Tibial nerve (tissue), 4 donors: ENCODE measurements around the gene GNAI2.

Experiments
- CTCF ChIP-seq, 5 experiments: fragments of 200-600 bp in 3 of 5; fragments of 450-650 bp in 2 of 5; sonication (generic) in 3 of 5; IDR thresholded peaks; one replicate each; pipeline ENCODE4 v1.5.1; 2016 to 2019; ENCODE audit warnings: antibody characterized with exemption in 5 of 5, mild to moderate bottlenecking in 3 of 5, moderate library complexity in 2 of 5
- EP300 ChIP-seq, 2 donors: sonication (generic); formaldehyde crosslinking; IDR thresholded peaks; one replicate each; pipeline ENCODE4 v1.6.1; 2017; ENCODE audit warnings: antibody characterized with exemption in 2 of 2, mild to moderate bottlenecking in 1 of 2
- POLR2A ChIP-seq, 2 donors: fragments of 450-650 bp; IDR thresholded peaks; one replicate each; pipeline ENCODE4 v1.6.1; 2017; ENCODE audit warnings: antibody characterized with exemption in 2 of 2, mild to moderate bottlenecking in 2 of 2, moderate library complexity in 2 of 2

GRCh38 chr3:50242851-50243542 lies 7.0 kb downstream of the GNAI2 start:
- TF ChIP-seq CTCF (IDR thresholded peaks at IDR 0.05) = peak in 1 of 5 experiments; percentile 29
- peak in 1 of 2 donors; percentile 29 for TF ChIP-seq EP300 (IDR thresholded peaks at IDR 0.05)
- TF ChIP-seq POLR2A (IDR thresholded peaks at IDR 0.05) = no peak
